ENCODE measurements around the gene SLC35E2B.
A peak's percentile ranks its signal among the peaks of the same experiment; 100 is the strongest.
"Not testable (repeated sequence)": the region's sequence is repeated elsewhere in the genome, so short reads cannot be mapped to it uniquely, and the experiment has no call there.

SLC35E2B gene

GRCh38 chr1:1692714-1693647 is at the start of gene SLC35E2B:
TSS of gene SLC35E2B (minus strand) at chr1:1692795. CDS start at chr1:1676699, 16,096 bp downstream.
- DNase-seq = peak; percentile 73 to 92

- not testable (repeated sequence) for DNase-seq
Observed at GRCh38 chr1:1741013-1741412, 48.4 kb upstream of the SLC35E2B start.

GRCh38 chr1:1738799-1739337 is 46.3 kb upstream of the SLC35E2B start:
- DNase-seq = not testable (repeated sequence)

GRCh38 chr1:1737675-1738590 is 45.3 kb upstream of the SLC35E2B start:
- DNase-seq = not testable (repeated sequence)

- DNase-seq = no peak
Observed at GRCh38 chr1:1732381-1732780, 39.8 kb upstream of the SLC35E2B start.

- DNase-seq = no peak
Observed at GRCh38 chr1:1730870-1731269, 38.3 kb upstream of the SLC35E2B start.

- DNase-seq = not testable (repeated sequence)
Observed at GRCh38 chr1:1730230-1730629, 37.6 kb upstream of the SLC35E2B start.

GRCh38 chr1:1729116-1729816 is 36.7 kb upstream of the SLC35E2B start:
- DNase-seq = not testable (repeated sequence)

GRCh38 chr1:1728308-1729005 is 35.9 kb upstream of the SLC35E2B start:
- not testable (repeated sequence) for DNase-seq

GRCh38 chr1:1727131-1727651 is 34.6 kb upstream of the SLC35E2B start:
- not testable (repeated sequence) for DNase-seq

GRCh38 chr1:1726088-1726487 is 33.5 kb upstream of the SLC35E2B start:
- DNase-seq = not testable (repeated sequence)

- peak; percentile 99 to 100 for DNase-seq
Observed at GRCh38 chr1:1724035-1724864, 31.7 kb upstream of the SLC35E2B start, which contains the start of gene CDK11A. TSS of gene CDK11A (minus strand) at chr1:1724357. CDS start at chr1:1722818, 1,539 bp downstream.

GRCh38 chr1:1721201-1721600 is 28.6 kb upstream of the SLC35E2B start:
- no peak for DNase-seq

- DNase-seq = not testable (repeated sequence)
Observed at GRCh38 chr1:1715109-1715883, 22.7 kb upstream of the SLC35E2B start.

GRCh38 chr1:1707897-1708296 is 15.3 kb upstream of the SLC35E2B start:
- not testable (repeated sequence) for DNase-seq

- DNase-seq = not testable (repeated sequence)
Observed at GRCh38 chr1:1707241-1707640, 14.6 kb upstream of the SLC35E2B start.

- not testable (repeated sequence) for DNase-seq
Observed at GRCh38 chr1:1705623-1706022, 13.0 kb upstream of the SLC35E2B start.

- DNase-seq = not testable (repeated sequence)
Observed at GRCh38 chr1:1704284-1704957, 11.8 kb upstream of the SLC35E2B start.

- no peak for DNase-seq
Observed at GRCh38 chr1:1703796-1704195, 11.2 kb upstream of the SLC35E2B start.
